HepG2 (cell line): ENCODE results near the gene TMEM39B. TPM values are rescaled to one million over a fixed set of nuclear protein-coding genes. Genes with fewer than 3 reads are reported as not detected.
A peak's percentile ranks its signal among the peaks of the same experiment; 100 is the strongest.

Experiments used
- ATAD3A ChIP-seq: sonication (generic); formaldehyde crosslinking; IDR thresholded peaks from 2 replicates; pipeline ENCODE4 v1.4.0; 2020; ENCODE audit warnings: missing genetic modification reagents
- DPF2 ChIP-seq: sonication (generic); formaldehyde crosslinking; IDR thresholded peaks from 2 replicates; pipeline ENCODE4 v1.4.0; 2020; ENCODE audit warnings: mild to moderate bottlenecking, low read depth, missing genetic modification reagents, borderline replicate concordance
- GPN1 ChIP-seq: sonication (generic); formaldehyde crosslinking; IDR thresholded peaks from 2 replicates; pipeline ENCODE4 v1.5.1; 2020; ENCODE audit warnings: missing genetic modification reagents, borderline replicate concordance
- HCFC1 ChIP-seq: fragments of 150-350 bp; IDR thresholded peaks from 2 replicates; pipeline ENCODE4 v1.6.1; 2014; ENCODE audit warnings: low read depth, low read length
- HNRNPL ChIP-seq: fragments of 200-400 bp; formaldehyde crosslinking; IDR thresholded peaks from 2 replicates; pipeline ENCODE4 v1.6.1; 2017; ENCODE audit warnings: mild to moderate bottlenecking, low read depth, low read length
- MED8 ChIP-seq: sonication (generic); formaldehyde crosslinking; IDR thresholded peaks from 2 replicates; pipeline ENCODE4 v1.8.1; 2023; ENCODE audit warnings: mild to moderate bottlenecking, missing genetic modification reagents; ENCODE audit not compliant: insufficient replicate concordance
- NFE2L2 ChIP-seq: fragments of 150-350 bp; IDR thresholded peaks from 2 replicates; pipeline ENCODE4 v1.6.1; 2014; ENCODE audit warnings: low read length
- RBM39 ChIP-seq: fragments of 200-400 bp; formaldehyde crosslinking; IDR thresholded peaks from one replicate; pipeline ENCODE4 v1.6.1; 2018; ENCODE audit warnings: antibody characterized with exemption, mild to moderate bottlenecking, low read depth, low read length; ENCODE audit not compliant: poor library complexity, severe bottlenecking
- SRSF9 ChIP-seq: fragments of 200-400 bp; formaldehyde crosslinking; IDR thresholded peaks from 2 replicates; pipeline ENCODE4 v1.6.1; 2018; ENCODE audit warnings: borderline replicate concordance, mild to moderate bottlenecking, low read depth, low read length; ENCODE audit not compliant: insufficient read depth, poor library complexity, severe bottlenecking
- ZNF101 ChIP-seq: sonication (generic); formaldehyde crosslinking; IDR thresholded peaks from 2 replicates; pipeline ENCODE4 v1.4.0; 2020; ENCODE audit warnings: mild to moderate bottlenecking, low read depth, missing genetic modification reagents, borderline replicate concordance
- ZNF33B ChIP-seq: sonication (generic); formaldehyde crosslinking; IDR thresholded peaks from 2 replicates; pipeline ENCODE4 v1.5.1; 2020; ENCODE audit warnings: mild to moderate bottlenecking, missing genetic modification reagents
- ZNF350 ChIP-seq: sonication (generic); formaldehyde crosslinking; IDR thresholded peaks from 2 replicates; pipeline ENCODE4 v1.4.0; 2020; ENCODE audit warnings: mild to moderate bottlenecking, low read depth, missing genetic modification reagents, borderline replicate concordance
- ZNF557 ChIP-seq: sonication (generic); formaldehyde crosslinking; IDR thresholded peaks from 2 replicates; pipeline ENCODE4 v1.4.0; 2020; ENCODE audit warnings: missing genetic modification reagents
- ZNF75D ChIP-seq: sonication (generic); formaldehyde crosslinking; IDR thresholded peaks from 2 replicates; pipeline ENCODE4 v1.8.1; 2023; ENCODE audit warnings: missing genetic modification reagents, mild to moderate bottlenecking, borderline replicate concordance
- polyA plus RNA-seq, 8 experiments: library from polyadenylated mRNA; depleted of rRNA in 3 of 8; stranded (reverse) in 7 of 8; unstranded in 1 of 8; fragments of >200 nt; fragmentation: Illumina TruSeq in 4 of 8; extraction: Trizol in 4 of 8; gene quantifications; 2 replicates each; pipeline versions ENCODE4 v1.2.1 to v1.2.3, GENCODE V29; 2011 to 2016; ENCODE audit warnings: low read depth in 4 of 8, missing spikeins in 1 of 8, mixed read lengths in 1 of 8; ENCODE audit not compliant: insufficient read depth in 1 of 8
- total RNA-seq, 5 experiments: library from RNA; depleted of rRNA; stranded (reverse); fragments of >200 nt; fragmentation: Illumina TruSeq; extraction: Trizol; gene quantifications; 2 replicates each; pipeline ENCODE4 v1.2.3, GENCODE V29; 2016; ENCODE audit warnings: low read depth in 1 of 5
- TF ChIP-seq, protein P1 (sequence below): sonication (generic); formaldehyde crosslinking; IDR thresholded peaks from 2 replicates; pipeline ENCODE4 v1.5.0; 2020; ENCODE audit warnings: missing genetic modification reagents
- TF ChIP-seq, protein P2 (sequence below): IDR thresholded peaks from 2 replicates; pipeline ENCODE4 v1.6.1; 2016; ENCODE audit warnings: missing compliant biosample characterization, missing genetic modification reagents, borderline replicate concordance
- TF ChIP-seq, protein P3 (sequence below): sonication (generic); formaldehyde crosslinking; IDR thresholded peaks from 2 replicates; pipeline ENCODE4 v1.5.0; 2020; ENCODE audit warnings: missing genetic modification reagents, mild to moderate bottlenecking, borderline replicate concordance
- TF ChIP-seq, protein P4 (sequence below): sonication (generic); formaldehyde crosslinking; IDR thresholded peaks from 2 replicates; pipeline ENCODE4 v1.4.0; 2020; ENCODE audit warnings: missing genetic modification reagents
- TF ChIP-seq, protein P5 (sequence below): sonication (generic); formaldehyde crosslinking; conservative IDR thresholded peaks from 2 replicates; pipeline ENCODE4 v1.8.1; 2023; ENCODE audit warnings: missing genetic modification reagents

The TMEM39B gene
- total and polyA plus RNA-seq, 2 of the 13 experiments (the other 11 are each of a cell fraction or from before 2014, with no cell fraction given): 4.9 to 10.4 TPM

DNA sequence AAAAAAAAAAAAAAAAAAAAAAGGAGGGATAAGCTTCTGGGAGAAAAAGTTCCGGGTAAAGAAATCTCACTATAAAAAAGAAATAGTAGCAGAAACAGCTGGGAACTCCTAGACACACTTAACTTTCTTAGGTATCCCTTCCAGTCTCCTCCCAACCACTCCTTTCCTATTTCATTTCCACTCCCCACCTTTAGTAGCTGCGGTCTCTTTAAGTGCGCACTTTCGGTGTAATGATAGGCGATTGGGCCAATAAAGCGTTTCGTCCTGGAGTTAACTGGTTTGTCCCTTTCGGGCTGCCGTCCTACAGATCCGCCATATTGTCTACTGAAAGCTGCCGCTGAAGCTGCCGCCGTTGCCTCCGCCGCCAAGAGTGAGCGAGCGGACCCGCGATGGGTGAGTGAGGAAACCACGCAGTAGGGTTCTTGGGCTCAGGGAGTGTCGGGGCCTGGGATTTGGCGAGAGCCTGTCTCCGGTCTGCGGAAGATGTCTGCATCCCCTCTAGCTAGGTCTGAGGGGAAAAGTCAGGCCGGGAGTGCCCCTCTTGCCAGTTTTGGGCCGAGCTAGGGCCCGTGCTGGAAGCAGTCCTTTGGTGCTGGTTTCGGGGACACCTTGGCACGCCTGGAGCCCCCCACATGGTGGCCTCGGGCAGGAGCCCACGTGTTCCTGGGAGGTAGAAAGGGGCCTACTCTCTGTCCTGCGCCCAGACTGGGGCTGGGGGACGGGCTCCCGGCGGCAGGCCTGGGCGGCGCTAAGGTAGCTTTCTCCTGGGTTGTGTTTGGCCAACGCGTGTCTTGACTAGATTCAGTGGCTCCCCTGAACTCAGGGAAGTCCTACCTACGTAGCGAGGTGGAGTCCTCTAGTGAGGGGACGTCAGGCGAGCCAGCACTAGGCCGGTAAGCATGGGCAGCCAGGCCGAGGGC, 35.3 kb downstream of the TMEM39B start, which contains the start of gene KPNA6 (continued):
- TF ChIP-seq, protein P1, sequence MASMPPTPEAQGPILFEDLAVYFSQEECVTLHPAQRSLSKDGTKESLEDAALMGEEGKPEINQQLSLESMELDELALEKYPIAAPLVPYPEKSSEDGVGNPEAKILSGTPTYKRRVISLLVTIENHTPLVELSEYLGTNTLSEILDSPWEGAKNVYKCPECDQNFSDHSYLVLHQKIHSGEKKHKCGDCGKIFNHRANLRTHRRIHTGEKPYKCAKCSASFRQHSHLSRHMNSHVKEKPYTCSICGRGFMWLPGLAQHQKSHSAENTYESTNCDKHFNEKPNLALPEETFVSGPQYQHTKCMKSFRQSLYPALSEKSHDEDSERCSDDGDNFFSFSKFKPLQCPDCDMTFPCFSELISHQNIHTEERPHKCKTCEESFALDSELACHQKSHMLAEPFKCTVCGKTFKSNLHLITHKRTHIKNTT: no peak
- TF ChIP-seq ZNF33B (peak; percentile 17; the same call in 1 of the 2 replicates), ZNF557 (peak; percentile 90; the same call in 1 of the 2 replicates), MED8 (CRISPR knock-in tag) (peak; percentile 40), RBM39 (peak; percentile 54), GPN1 (no peak; the same call in 1 of the 2 replicates), SRSF9 (no peak), DPF2 (CRISPR knock-in tag) (no peak), ATAD3A (CRISPR knock-in tag) (0 out of 2 replicates have a peak, but pooled peaks have one; percentile 39), HCFC1 (peak; percentile 37; the same call in 1 of the 2 replicates), NFE2L2 (no peak), HNRNPL (0 out of 2 replicates have a peak, but pooled peaks have one; percentile 52), ZNF101 (CRISPR knock-in tag) (no peak), ZNF350 (CRISPR knock-in tag) (peak; percentile 86), ZNF75D (CRISPR knock-in tag) (no peak)
- TF ChIP-seq, protein P2, sequence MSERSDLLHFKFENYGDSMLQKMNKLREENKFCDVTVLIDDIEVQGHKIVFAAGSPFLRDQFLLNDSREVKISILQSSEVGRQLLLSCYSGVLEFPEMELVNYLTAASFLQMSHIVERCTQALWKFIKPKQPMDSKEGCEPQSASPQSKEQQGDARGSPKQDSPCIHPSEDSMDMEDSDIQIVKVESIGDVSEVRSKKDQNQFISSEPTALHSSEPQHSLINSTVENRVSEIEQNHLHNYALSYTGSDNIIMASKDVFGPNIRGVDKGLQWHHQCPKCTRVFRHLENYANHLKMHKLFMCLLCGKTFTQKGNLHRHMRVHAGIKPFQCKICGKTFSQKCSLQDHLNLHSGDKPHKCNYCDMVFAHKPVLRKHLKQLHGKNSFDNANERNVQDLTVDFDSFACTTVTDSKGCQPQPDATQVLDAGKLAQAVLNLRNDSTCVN (CRISPR knock-in tag): no peak
- TF ChIP-seq, protein P3, sequence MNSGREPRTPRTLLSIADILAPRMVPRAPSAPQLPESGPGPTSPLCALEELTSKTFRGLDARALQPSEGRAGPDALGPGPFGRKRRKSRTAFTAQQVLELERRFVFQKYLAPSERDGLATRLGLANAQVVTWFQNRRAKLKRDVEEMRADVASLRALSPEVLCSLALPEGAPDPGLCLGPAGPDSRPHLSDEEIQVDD (CRISPR knock-in tag): no peak
- TF ChIP-seq, protein P4, sequence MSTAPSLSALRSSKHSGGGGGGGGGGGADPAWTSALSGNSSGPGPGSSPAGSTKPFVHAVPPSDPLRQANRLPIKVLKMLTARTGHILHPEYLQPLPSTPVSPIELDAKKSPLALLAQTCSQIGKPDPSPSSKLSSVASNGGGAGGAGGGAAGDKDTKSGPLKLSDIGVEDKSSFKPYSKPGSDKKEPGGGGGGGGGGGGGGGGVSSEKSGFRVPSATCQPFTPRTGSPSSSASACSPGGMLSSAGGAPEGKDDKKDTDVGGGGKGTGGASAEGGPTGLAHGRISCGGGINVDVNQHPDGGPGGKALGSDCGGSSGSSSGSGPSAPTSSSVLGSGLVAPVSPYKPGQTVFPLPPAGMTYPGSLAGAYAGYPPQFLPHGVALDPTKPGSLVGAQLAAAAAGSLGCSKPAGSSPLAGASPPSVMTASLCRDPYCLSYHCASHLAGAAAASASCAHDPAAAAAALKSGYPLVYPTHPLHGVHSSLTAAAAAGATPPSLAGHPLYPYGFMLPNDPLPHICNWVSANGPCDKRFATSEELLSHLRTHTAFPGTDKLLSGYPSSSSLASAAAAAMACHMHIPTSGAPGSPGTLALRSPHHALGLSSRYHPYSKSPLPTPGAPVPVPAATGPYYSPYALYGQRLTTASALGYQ: no peak
- TF ChIP-seq, protein P5, sequence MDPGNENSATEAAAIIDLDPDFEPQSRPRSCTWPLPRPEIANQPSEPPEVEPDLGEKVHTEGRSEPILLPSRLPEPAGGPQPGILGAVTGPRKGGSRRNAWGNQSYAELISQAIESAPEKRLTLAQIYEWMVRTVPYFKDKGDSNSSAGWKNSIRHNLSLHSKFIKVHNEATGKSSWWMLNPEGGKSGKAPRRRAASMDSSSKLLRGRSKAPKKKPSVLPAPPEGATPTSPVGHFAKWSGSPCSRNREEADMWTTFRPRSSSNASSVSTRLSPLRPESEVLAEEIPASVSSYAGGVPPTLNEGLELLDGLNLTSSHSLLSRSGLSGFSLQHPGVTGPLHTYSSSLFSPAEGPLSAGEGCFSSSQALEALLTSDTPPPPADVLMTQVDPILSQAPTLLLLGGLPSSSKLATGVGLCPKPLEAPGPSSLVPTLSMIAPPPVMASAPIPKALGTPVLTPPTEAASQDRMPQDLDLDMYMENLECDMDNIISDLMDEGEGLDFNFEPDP: no peak
